H54 (cell line): ENCODE results near the gene AGK.

Source experiments
- DNase-seq: peaks from one replicate; pipeline ENCODE4 v3.0.0; 2011; ENCODE audit warnings: low spot score, mixed read lengths; ENCODE audit not compliant: insufficient read length
- FAIRE-seq: peaks from 3 replicates; lab custom pipeline; 2011; peaks lifted over from hg19 to GRCh38; lab: Jason Lieb, UNC
- POLR2A ChIP-seq: IDR thresholded peaks from 2 replicates; pipeline ENCODE4 v1.6.1; 2011; ENCODE audit warnings: low read depth, mild to moderate bottlenecking, low read length

AGK gene

GRCh38 chr7:141649865-141650634, 98.8 kb downstream of the AGK start:
- no peak for TF ChIP-seq POLR2A
- DNase-seq (peak; percentile 43), FAIRE-seq (peak; percentile 85)

DNA sequence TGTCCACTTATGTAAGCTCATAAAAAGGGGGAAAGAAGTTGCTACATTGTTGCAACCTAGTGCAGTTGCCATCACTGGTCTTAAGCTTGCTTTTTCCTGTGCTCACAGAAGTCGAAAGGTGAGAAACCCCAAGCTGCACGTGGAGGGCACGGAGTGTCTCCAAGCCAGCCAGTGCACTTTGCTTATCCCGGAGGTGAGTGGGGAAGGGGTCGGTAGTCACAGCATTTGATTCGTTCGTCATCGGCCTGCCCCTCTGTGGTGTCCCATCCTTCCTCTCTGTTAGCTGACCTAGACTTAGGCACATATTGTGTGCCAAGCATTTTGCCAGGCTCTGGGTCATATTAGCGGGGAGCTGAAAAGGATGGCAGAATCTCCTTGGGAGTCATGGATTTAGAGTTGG, 100.2 kb downstream of the AGK start:
- TF ChIP-seq POLR2A = no peak
- DNase-seq (no peak), FAIRE-seq (no peak)

DNA sequence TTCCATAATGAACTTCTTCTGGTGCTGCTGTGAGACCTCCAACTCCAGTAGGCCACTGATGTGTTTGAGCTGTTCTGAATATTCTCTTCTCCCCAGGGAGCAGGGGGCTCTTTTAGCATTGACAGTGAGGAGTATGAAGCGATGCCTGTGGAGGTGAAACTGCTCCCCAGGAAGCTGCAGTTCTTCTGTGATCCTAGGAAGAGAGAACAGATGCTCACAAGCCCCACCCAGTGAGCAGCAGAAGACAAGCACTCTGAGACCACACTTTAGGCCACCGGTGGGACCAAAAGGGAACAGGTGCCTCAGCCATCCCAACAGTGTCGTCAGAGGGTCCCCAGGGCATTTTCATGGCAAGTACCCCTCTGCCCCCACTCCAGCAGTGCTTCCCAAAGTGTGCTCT, 101.5 kb downstream of the AGK start:
- TF ChIP-seq POLR2A = no peak
- no peak for FAIRE-seq
- DNase-seq = no peak

GRCh38 chr7:141654551-141654950, 103.3 kb downstream of the AGK start:
- DNase-seq (peak; percentile 48), FAIRE-seq (peak; percentile 57)
- TF ChIP-seq POLR2A = no peak

- TF ChIP-seq POLR2A = no peak
- FAIRE-seq (no peak), DNase-seq (no peak)
Measured at GRCh38 chr7:141659501-141659900, 108.3 kb downstream of the AGK start.

DNA sequence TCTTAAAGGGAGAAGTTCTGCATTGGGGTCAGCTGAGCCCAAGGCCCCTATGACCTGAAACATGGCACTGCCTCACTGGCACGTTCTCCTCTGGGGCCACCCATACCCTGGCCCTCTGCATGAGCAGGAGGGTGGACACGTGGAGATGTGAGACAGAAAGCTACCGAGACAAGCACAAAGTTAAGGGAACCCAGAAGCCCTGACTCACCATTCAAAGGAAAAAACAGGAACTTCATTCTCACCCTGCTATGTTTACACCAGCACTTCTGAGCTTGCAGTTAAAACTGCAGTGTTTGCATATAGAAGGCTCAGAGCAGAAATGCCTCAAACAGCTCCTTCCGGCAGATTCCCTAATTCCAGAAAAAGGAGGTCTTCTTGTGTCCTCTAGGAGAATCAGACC, 109.0 kb downstream of the AGK start:
- FAIRE-seq (no peak), DNase-seq (no peak)

DNA sequence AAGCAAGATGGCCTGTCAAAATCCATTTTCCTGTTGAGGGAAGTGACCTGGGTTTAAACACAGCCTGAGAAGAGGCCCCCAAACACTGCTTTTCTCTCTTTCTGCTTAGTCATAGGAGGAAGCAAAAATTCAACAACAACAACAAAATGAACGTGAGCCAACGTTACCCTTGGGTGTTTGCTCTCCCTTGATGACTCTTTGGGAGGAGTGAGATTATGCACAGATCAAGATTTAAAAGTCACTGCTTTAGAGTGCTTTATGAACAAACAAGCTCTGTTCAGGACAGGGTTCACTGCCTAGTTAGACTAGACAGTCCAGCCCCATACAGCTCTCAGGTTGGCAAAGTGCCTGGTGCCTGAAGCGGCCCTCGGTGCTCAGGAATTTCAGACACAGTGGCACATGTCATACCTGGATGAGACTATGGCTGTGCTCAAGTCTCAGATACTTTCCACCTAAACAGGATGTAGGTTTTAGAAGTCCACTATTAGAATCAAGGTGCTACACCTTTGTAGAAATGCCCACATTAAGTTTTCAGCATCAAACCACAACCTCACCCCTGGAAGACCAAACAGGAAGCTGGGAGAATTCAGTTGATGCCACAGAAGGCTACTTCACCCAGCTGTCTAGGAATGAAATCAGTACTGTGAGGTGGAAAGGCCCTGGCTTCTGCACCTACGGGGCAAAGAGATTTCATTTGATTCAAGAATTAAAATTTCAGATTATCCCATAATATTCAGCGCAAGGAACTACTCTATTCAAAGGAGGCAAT, 112.1 kb downstream of the AGK start:
- no peak for TF ChIP-seq POLR2A
- DNase-seq (no peak), FAIRE-seq (no peak)

More for the DNA sequence above, 109.0 kb downstream of the AGK start:
- TF ChIP-seq POLR2A = no peak

GRCh38 chr7:141664450-141664849, 113.2 kb downstream of the AGK start:
- TF ChIP-seq POLR2A = no peak
- DNase-seq = no peak
- FAIRE-seq = no peak

- DNase-seq = no peak
- no peak for TF ChIP-seq POLR2A
- FAIRE-seq = no peak
Measured at GRCh38 chr7:141665208-141666035, 114.2 kb downstream of the AGK start.

GRCh38 chr7:141666071-141666470, 114.9 kb downstream of the AGK start:
- no peak for TF ChIP-seq POLR2A
- FAIRE-seq = no peak
- no peak for DNase-seq

DNA sequence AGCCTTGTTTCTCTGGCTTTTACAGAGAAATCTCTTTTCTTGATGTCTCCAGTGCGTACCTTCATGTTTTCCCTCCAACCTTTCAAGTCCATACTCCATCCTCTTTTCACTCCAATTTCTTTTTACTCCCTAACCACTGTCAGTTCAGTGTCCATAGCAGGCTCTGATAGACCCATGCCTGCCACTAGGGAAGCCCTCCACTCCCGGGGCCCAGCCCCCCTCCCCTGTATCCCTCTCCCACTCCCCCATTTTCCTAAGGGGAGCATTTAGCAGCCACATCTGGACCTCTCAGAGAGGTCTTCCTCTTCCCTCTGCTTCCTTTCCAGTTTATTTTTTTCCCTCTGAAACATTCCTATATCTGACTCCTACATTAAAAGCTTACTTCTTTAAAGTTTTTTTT, 117.6 kb downstream of the AGK start:
- no peak for FAIRE-seq

GRCh38 chr7:141671705-141672496, 120.7 kb downstream of the AGK start:
- TF ChIP-seq POLR2A = no peak
- DNase-seq (no peak), FAIRE-seq (no peak)

More for the DNA sequence above, 117.6 kb downstream of the AGK start:
- TF ChIP-seq POLR2A = no peak
- no peak for DNase-seq

DNA sequence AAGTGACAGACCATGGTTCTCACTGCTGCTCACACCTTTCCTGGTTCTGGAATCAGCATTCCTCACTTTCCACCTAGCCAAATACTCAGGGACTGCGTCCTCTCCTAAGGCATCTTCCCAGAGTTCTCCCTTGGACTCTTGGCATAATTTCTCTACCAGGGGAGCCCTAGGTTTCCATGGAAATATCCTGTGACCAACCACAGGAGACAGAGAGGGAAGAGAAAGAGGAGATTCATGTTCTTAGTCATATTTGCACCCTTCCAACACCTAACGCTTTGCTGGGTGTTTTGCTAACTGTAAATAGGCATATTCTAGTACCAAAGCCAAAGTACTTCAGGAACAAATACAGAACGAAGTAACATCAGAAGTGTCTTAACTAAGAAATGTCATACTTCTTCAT, 122.1 kb downstream of the AGK start:
- DNase-seq = no peak
- TF ChIP-seq POLR2A = no peak
- no peak for FAIRE-seq
